ENCODE results near the gene HABP4. TPM values are rescaled to one million over a fixed set of nuclear protein-coding genes. Genes with fewer than 3 reads are reported as not detected.

HABP4 gene
- total and polyA plus RNA-seq, 2 of the 4 experiments (the other 2 are of a cell fraction) = 5.2 to 10.6 TPM

- Histone ChIP-seq H3K4ac (ENCODE audit: low read depth, low read length) (peak overlapping the region; percentile 9; the same call in 1 of the 2 replicates), H3K4me1 (ENCODE audit: control insufficient read depth, insufficient read depth, low read length) (peaks cover 13% of the 10 kb centered on the region), H4K91ac (ENCODE audit: insufficient read depth, low read depth, low read length) (no peak overlapping the region), H3K27ac (ENCODE audit: insufficient read depth, low read length) (no peak overlapping the region), H2BK5ac (ENCODE audit: low read depth, low read length, poor library complexity, severe bottlenecking) (no peak overlapping the region), H3K4me2 (ENCODE audit: low read depth, low read length) (peak overlapping the region; percentile 12; the same call in 1 of the 2 replicates), H2BK15ac (ENCODE audit: low read depth, low read length) (peak overlapping the region; percentile 23; the same call in 1 of the 3 replicates), H2BK20ac (ENCODE audit: low read depth, low read length) (peak overlapping the region; percentile 58; the same call in 1 of the 2 replicates), H3K9me1 (ENCODE audit: insufficient read depth, low read length) (peaks cover 13% of the 10 kb centered on the region), H3K56ac (ENCODE audit: extremely low read depth, insufficient read depth, low read length) (no peak overlapping the region), H3K23ac (ENCODE audit: low read depth, low read length) (no peak overlapping the region), H2AK5ac (ENCODE audit: low read depth, low read length) (0 out of 2 replicates have a peak overlapping the region, but pooled peaks have one; percentile 47), H2AK9ac (replicated peaks; ENCODE audit: low read depth, low read length, poor library complexity) (peak overlapping the region; percentile 8), H2BK120ac (ENCODE audit: low read depth, low read length) (no peak overlapping the region), H4K20me1 (ENCODE audit: insufficient read depth, low read length) (peaks cover 11% of the 10 kb centered on the region), H3K36me3 (ENCODE audit: control insufficient read depth, insufficient read depth, low read length) (peaks cover 24% of the 10 kb centered on the region), H3K4me3 (ENCODE audit: insufficient read depth, low read depth, low read length) (no peak overlapping the region), H3K9ac (ENCODE audit: low read depth, low read length) (no peak overlapping the region), H3K18ac (ENCODE audit: low read depth, low read length) (no peak overlapping the region), H2AFZ (replicated peaks; ENCODE audit: low read length, poor library complexity) (peak overlapping the region; percentile 38), H4K5ac (ENCODE audit: low read depth, low read length) (no peak overlapping the region), H3K14ac (replicated peaks; ENCODE audit: low read depth, low read length) (no peak overlapping the region), H3K9me3 (ENCODE audit: control insufficient read depth, insufficient read depth, low read length) (no peaks in the 10 kb centered on the region), H4K8ac (ENCODE audit: low read depth in 2 of 2, low read length in 2 of 2) (peak overlapping the region in 1 of 2 experiments; percentile 25; a peak in 1 of 4 replicates), H3K79me1 (ENCODE audit: low read depth in 1 of 2, low read length in 2 of 2) (peaks cover 2 to 19% of the 10 kb centered on the region in 2 experiments; a peak in 3 of 4 replicates), H3K27me3 (ENCODE audit: control insufficient read depth, insufficient read depth, low read length) (no peaks in the 10 kb centered on the region)
- DNase-seq = peak; percentile 82
- intact Hi-C loops (cut with micrococcal nuclease) (no loop called here), dilution Hi-C loops (cut with HindIII; ENCODE audit: low sequenced_read_pairs, unreplicated experiment) (no loop called here), in situ Hi-C loops (cut with MboI; ENCODE audit: low sequenced_read_pairs) (no loop called here)
- ChIA-PET CTCF (interaction anchor here (0.8 kb wide), 1 partner anchor 18 kb away, joined by 4 read pairs; no protein-coding TSS in a partner anchor), POLR2A (ENCODE audit: unreplicated experiment) (no interaction called here)
- peak; percentile 67 for ATAC-seq (ENCODE audit: low read depth)
- 93% methylated on average over 3 of the region's 7 CpGs; no CpG with 5 or more reads in 1 of the 2 experiments for WGBS, 2 experiments (ENCODE audit: extremely low coverage in 2 of 2, insufficient read length in 1 of 2)
- no TSS peak for BruUV-seq (replicated peaks)
- TF ChIP-seq MAZ (IDR thresholded peaks at IDR 0.05; ENCODE audit: borderline replicate concordance, low read depth, low read length) = no peak
- TF ChIP-seq CEBPB (IDR thresholded peaks at IDR 0.05; ENCODE audit: low read depth, low read length) = no peak
- TF ChIP-seq POLR2A (IDR thresholded peaks at IDR 0.05; ENCODE audit: low read depth, low read length) = no peak
- TF ChIP-seq RFX5 (IDR thresholded peaks at IDR 0.05; ENCODE audit: low read depth, low read length) = no peak
- no peak; the same call in 1 of the 2 replicates for TF ChIP-seq FOS (IDR thresholded peaks at IDR 0.05; ENCODE audit: low read depth, low read length)
- no peak for TF ChIP-seq ELK1 (IDR thresholded peaks at IDR 0.05; ENCODE audit: borderline replicate concordance, low read depth, low read length)
- TF ChIP-seq MXI1 (IDR thresholded peaks at IDR 0.05; ENCODE audit: borderline replicate concordance, low read depth, low read length) = no peak
- TF ChIP-seq SMC3 (IDR thresholded peaks at IDR 0.05; ENCODE audit: low read depth, low read length) = no peak
- no peak for TF ChIP-seq CTCF (conservative IDR thresholded peaks at IDR 0.05; ENCODE audit: low read depth, low read length)
- TF ChIP-seq USF2 (IDR thresholded peaks at IDR 0.05; ENCODE audit: low read depth, low read length) = no peak
- TF ChIP-seq MAFK (IDR thresholded peaks at IDR 0.05; ENCODE audit: low read depth, low read length) = no peak
Measured at GRCh38 chr9:96486386-96487028, 36.5 kb downstream of the HABP4 start.
